Peyer's patch (tissue), 4 donors: ENCODE data around the gene MRPL41. TPM values are rescaled to one million over a fixed set of nuclear protein-coding genes. Genes with fewer than 3 reads are reported as not detected.

Experiments
- DNase-seq, 3 donors: peaks; one replicate each; pipeline ENCODE4 v3.0.0-alpha.2; 2017 to 2019
- H3K27ac ChIP-seq, 4 donors: fragments of 200-600 bp; sonication (generic); one replicate each; pipeline ENCODE4 v1.5.1; 2016 to 2019
- H3K27me3 ChIP-seq, 2 donors: fragments of 200-600 bp; sonication (generic); one replicate each; pipeline ENCODE4 v1.5.1; 2019
- H3K36me3 ChIP-seq, 3 donors: fragments of 200-600 bp; sonication (generic); one replicate each; pipeline ENCODE4 v1.5.1; 2016 to 2019
- H3K4me1 ChIP-seq, 4 donors: fragments of 200-600 bp; sonication (generic); one replicate each; pipeline ENCODE4 v1.5.1; 2016 to 2019
- H3K4me3 ChIP-seq, 4 donors: fragments of 200-600 bp; sonication (generic); 1 replicate in 3 of 4; 2 replicates in 1 of 4; pipeline ENCODE4 v1.5.1; 2016 to 2019; ENCODE audit warnings: mild to moderate bottlenecking in 1 of 4
- H3K9me3 ChIP-seq, 4 donors: fragments of 200-600 bp; sonication (generic); one replicate each; pipeline ENCODE4 v1.5.1; 2016 to 2019; ENCODE audit warnings: mild to moderate bottlenecking in 1 of 4
- POLR2A ChIP-seq, 2 donors: fragments of 450-650 bp; IDR thresholded peaks; one replicate each; pipeline ENCODE4 v1.5.1; 2017; ENCODE audit warnings: antibody characterized with exemption in 2 of 2, mild to moderate bottlenecking in 2 of 2, moderate library complexity in 2 of 2
- total RNA-seq, 4 donors: library from RNA; depleted of rRNA; stranded (reverse); fragments of >200 nt; gene quantifications; one replicate each; pipeline ENCODE4 v1.1.0, GENCODE V29; 2016
- TF ChIP-seq, protein P1 (sequence below), 6 experiments: fragments of 450-650 bp in 4 of 6; fragments of 200-600 bp in 2 of 6; sonication (generic) in 1 of 6; IDR thresholded peaks; one replicate each; pipeline ENCODE4 v1.5.1; 2017 to 2019; ENCODE audit warnings: antibody characterized with exemption in 6 of 6, mild to moderate bottlenecking in 3 of 6, moderate library complexity in 1 of 6

The MRPL41 gene
- total RNA-seq, 4 donors from 2014 or later: 55.3 to 89.5 (median 84.8) TPM

DNA sequence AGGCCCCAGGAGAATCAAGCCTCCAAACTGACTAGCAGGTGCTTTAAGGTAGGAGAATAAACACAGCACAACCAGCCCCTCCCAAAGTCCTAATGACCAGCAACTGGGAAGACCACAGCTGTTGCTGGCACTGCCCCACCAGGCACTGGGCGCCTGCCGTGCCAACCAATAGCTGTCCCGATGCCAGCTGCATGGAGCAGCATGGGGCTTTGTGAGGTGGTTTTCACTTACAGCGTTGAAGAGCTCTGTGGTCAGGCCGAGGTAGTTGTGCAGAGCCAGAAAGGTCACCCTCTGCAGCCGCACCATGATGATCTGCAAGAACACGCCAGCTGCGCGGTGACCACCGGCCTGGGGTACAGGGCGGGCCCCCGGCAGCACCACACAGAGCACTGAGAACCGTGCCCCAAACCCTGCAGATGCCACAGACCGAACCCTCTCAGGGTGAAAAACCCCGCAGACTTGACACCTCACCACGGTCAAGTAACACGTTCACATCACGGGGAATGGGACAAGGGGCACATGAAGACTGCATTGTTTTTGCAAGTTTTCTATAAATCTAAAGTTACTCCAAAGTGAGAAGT is 30.2 kb upstream of the MRPL41 start:
- DNase-seq: no peak
- H3K36me3 ChIP-seq: no peaks in the 10 kb centered on the region
- no peaks in the 10 kb centered on the region for H3K9me3 ChIP-seq
- H3K27ac ChIP-seq: no peak overlapping the region
- no peaks in the 10 kb centered on the region for H3K27me3 ChIP-seq
- no peaks in the 10 kb centered on the region for H3K4me1 ChIP-seq
- TF ChIP-seq, protein P1, sequence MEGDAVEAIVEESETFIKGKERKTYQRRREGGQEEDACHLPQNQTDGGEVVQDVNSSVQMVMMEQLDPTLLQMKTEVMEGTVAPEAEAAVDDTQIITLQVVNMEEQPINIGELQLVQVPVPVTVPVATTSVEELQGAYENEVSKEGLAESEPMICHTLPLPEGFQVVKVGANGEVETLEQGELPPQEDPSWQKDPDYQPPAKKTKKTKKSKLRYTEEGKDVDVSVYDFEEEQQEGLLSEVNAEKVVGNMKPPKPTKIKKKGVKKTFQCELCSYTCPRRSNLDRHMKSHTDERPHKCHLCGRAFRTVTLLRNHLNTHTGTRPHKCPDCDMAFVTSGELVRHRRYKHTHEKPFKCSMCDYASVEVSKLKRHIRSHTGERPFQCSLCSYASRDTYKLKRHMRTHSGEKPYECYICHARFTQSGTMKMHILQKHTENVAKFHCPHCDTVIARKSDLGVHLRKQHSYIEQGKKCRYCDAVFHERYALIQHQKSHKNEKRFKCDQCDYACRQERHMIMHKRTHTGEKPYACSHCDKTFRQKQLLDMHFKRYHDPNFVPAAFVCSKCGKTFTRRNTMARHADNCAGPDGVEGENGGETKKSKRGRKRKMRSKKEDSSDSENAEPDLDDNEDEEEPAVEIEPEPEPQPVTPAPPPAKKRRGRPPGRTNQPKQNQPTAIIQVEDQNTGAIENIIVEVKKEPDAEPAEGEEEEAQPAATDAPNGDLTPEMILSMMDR (IDR thresholded peaks at IDR 0.05): no peak
- no peak for TF ChIP-seq POLR2A (IDR thresholded peaks at IDR 0.05)
- no peak overlapping the region for H3K4me3 ChIP-seq

DNA sequence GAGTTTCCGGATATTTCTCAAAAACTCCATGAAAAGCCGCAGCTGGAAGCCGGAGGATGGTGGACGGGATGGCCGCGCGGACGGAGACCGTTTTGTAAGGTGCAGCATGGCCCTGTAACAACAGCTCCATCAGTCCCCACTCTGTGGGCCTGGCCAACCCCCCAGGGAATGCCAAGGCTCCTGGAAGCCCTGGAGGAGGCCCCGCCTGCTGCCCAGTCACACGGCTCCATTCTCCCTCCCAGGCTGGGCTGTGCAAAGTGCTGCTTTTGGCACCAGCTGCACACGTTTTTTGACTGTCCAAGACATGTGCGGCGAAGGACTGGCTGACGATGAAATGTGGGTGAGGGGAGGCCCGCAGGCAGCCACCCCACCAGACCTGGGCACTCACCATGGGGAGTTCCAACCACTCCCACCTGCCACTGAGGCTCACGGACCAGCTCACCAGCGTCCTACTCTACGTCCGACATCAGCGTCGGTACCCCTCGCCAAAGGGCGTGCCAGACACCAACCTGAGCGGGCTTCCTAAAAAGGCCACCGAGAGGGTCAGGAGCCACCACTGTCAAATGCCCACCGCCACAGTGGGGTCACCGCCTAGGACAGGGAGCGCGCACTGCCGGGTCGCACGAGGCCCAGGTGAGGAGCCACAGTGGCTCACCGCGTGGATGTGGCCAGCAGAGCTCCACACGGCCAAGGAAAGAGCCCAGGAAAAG is 28.8 kb upstream of the MRPL41 start:
- no peak for DNase-seq
- Histone ChIP-seq H3K27me3 (no peaks in the 10 kb centered on the region), H3K4me3 (no peak overlapping the region), H3K36me3 (no peaks in the 10 kb centered on the region), H3K27ac (no peak overlapping the region), H3K9me3 (no peaks in the 10 kb centered on the region), H3K4me1 (no peaks in the 10 kb centered on the region)
- no peak for TF ChIP-seq POLR2A (IDR thresholded peaks at IDR 0.05)
- TF ChIP-seq, protein P1 (IDR thresholded peaks at IDR 0.05): no peak

DNA sequence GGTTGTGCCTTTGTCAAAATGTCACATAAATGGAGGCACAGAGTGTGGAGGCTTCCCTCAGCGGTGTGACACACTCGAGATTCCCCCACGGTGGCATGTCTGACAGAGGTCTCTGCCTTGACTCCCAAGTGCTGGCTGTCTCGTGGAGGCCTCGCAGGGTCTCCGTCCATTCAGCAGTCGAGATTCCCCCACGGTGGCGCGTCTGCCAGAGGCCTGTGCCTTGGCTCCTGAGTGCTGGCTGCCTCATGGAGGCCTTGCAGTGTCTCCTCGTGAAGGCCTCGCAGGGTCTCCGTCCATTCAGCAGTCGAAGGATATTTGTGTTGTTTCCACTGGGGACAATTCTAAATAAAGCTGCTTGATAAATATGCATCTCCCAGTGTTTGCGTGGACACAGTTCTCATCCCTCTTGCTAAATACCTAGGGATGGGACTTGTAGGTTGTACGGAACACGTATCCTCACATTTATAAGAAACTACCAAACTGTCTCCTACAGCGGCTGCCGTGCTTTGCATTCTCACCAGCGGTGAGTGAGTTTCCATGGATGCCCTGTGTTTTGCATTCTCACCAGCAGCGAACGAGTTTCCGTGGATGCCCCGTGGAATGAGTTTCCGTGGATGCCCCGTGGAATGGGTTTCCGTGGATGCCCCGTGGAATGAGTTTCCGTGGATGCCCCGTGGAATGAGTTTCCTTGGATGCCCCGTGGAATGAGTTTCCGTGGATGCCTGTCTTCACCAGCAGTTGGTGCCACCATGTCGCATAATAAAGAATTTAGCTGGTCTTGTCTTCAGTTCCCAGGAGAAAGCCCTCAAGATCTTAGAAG is 27.3 kb upstream of the MRPL41 start:
- DNase-seq: no peak
- H3K27me3 ChIP-seq: no peaks in the 10 kb centered on the region
- TF ChIP-seq, protein P1 (IDR thresholded peaks at IDR 0.05): no peak
- TF ChIP-seq POLR2A (IDR thresholded peaks at IDR 0.05): no peak
- H3K36me3 ChIP-seq: no peaks in the 10 kb centered on the region
- no peaks in the 10 kb centered on the region for H3K9me3 ChIP-seq
- H3K4me3 ChIP-seq: no peak overlapping the region
- no peak overlapping the region for H3K27ac ChIP-seq
- H3K4me1 ChIP-seq: no peaks in the 10 kb centered on the region

DNA sequence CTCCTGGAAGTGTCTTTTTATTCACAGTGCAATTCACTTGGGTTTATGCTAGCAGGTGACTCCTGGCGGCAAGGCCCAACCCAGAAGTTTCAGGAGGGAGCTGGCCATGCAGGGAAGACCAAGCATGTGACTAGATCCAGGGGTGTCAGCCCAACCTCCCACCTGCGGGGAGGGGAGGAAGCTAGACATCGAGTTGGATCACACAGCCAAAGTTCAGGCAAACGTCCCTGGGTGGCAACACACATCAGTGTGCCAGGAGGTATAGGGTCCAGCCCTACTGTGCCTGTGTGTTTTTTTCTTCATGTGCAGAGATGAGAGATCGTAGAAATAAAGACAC is 26.7 kb upstream of the MRPL41 start:
- H3K27me3 ChIP-seq: no peaks in the 10 kb centered on the region

DNA sequence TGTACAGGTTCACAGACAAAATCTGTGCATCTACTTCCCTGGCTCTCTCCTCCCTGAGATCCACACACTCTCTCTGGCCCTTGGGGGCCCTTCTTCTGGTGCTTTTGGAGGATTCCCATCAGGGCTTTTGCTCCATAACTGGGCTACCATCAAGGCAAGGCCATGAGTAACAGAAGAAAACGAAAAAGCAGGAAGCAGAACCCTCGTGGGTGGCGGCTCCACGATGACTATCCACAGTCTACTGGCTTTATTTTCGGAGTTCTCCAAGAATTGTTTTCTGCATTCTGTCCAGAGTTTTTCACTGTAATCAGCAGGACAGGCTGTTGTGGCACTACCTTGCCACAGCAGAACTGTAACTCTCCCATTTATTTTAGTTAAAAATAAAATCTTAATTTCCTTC is 21.3 kb upstream of the MRPL41 start:
- no peaks in the 10 kb centered on the region for H3K9me3 ChIP-seq
- no peaks in the 10 kb centered on the region for H3K27me3 ChIP-seq
- H3K4me3 ChIP-seq: no peak overlapping the region
- no peak overlapping the region for H3K27ac ChIP-seq
- H3K36me3 ChIP-seq: no peaks in the 10 kb centered on the region
- no peak for DNase-seq
- peaks cover 0 to 10% (median 3%) of the 10 kb centered on the region in 4 donors for H3K4me1 ChIP-seq
- TF ChIP-seq, protein P1 (IDR thresholded peaks at IDR 0.05): no peak
- TF ChIP-seq POLR2A (IDR thresholded peaks at IDR 0.05): no peak

More for the DNA sequence above, 26.7 kb upstream of the MRPL41 start:
- Histone ChIP-seq H3K36me3 (no peaks in the 10 kb centered on the region), H3K9me3 (no peaks in the 10 kb centered on the region), H3K4me3 (no peak overlapping the region), H3K4me1 (no peaks in the 10 kb centered on the region), H3K27ac (no peak overlapping the region)
- TF ChIP-seq, protein P1 (IDR thresholded peaks at IDR 0.05): no peak
- TF ChIP-seq POLR2A (IDR thresholded peaks at IDR 0.05): no peak
- no peak for DNase-seq
